HG03469 (cell line): ENCODE measurements around the gene INPPL1.
"Not testable (repeated sequence)": the region's sequence is repeated elsewhere in the genome, so short reads cannot be mapped to it uniquely, and the experiment has no call there.

Experiments used
- ATAC-seq: cut with Tn5 transposase; IDR thresholded peaks from one replicate; pipeline ENCODE4 v1.9.1; 2021; ENCODE audit warnings: mild to moderate bottlenecking, moderate library complexity, moderate number of reproducible peaks; ENCODE audit not compliant: unreplicated experiment

INPPL1 gene, protein sequence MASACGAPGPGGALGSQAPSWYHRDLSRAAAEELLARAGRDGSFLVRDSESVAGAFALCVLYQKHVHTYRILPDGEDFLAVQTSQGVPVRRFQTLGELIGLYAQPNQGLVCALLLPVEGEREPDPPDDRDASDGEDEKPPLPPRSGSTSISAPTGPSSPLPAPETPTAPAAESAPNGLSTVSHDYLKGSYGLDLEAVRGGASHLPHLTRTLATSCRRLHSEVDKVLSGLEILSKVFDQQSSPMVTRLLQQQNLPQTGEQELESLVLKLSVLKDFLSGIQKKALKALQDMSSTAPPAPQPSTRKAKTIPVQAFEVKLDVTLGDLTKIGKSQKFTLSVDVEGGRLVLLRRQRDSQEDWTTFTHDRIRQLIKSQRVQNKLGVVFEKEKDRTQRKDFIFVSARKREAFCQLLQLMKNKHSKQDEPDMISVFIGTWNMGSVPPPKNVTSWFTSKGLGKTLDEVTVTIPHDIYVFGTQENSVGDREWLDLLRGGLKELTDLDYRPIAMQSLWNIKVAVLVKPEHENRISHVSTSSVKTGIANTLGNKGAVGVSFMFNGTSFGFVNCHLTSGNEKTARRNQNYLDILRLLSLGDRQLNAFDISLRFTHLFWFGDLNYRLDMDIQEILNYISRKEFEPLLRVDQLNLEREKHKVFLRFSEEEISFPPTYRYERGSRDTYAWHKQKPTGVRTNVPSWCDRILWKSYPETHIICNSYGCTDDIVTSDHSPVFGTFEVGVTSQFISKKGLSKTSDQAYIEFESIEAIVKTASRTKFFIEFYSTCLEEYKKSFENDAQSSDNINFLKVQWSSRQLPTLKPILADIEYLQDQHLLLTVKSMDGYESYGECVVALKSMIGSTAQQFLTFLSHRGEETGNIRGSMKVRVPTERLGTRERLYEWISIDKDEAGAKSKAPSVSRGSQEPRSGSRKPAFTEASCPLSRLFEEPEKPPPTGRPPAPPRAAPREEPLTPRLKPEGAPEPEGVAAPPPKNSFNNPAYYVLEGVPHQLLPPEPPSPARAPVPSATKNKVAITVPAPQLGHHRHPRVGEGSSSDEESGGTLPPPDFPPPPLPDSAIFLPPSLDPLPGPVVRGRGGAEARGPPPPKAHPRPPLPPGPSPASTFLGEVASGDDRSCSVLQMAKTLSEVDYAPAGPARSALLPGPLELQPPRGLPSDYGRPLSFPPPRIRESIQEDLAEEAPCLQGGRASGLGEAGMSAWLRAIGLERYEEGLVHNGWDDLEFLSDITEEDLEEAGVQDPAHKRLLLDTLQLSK

GRCh38 chr11:72224564-72225410 is at the start of gene INPPL1:
Gene INPPL1, plus strand, starts transcription at chr11:72224767. Its CDS starts 218 bp downstream, at chr11:72224985.
- no peak for ATAC-seq

DNA sequence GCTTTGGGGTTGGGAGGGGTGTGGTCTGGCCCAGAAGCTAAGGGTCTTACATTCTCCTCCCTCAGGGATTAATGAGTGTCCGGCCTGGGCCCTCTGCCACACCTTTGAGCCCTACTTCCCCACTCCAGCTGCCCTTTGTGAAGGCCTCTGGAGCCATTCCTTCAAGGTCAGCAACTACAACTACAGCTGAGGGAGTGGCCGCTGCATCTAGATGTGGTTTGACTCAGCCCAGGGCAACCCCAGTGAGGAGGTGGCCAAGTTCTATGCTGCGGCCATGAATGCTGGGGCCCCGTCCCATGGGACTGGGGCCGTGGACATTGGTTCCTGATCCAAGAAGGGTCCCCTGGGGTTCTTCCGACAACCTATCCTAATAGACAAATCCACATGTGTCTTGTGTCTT is 46.9 kb upstream of the INPPL1 start:
- no peak for ATAC-seq

GRCh38 chr11:72179049-72179803 is 45.3 kb upstream of the INPPL1 start:
- ATAC-seq = no peak

GRCh38 chr11:72179804-72180396 is 44.7 kb upstream of the INPPL1 start:
- ATAC-seq = no peak

GRCh38 chr11:72180892-72181552 is 43.5 kb upstream of the INPPL1 start:
- ATAC-seq = not testable (repeated sequence)

DNA sequence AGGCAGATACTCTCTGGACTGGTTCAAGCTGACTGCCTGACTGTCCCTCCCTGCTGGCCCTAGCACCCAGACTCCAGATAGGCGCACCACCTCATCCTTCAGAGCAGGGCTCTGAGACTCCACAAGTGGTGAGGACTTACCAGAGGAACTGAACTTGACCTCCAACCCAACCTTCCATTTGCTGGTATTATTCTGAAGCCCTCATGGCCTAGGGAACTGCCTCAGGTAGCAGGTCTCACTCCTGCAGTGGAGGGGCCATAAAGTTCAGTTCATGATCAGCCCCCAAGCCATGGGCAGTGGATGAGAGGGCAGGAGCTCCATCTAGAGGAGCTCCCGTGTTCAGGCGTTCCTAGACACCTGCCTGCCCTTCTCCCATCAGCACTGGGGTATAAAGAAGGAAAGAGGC is 43.0 kb upstream of the INPPL1 start:
- not testable (repeated sequence) for ATAC-seq

GRCh38 chr11:72188267-72188666 is 36.3 kb upstream of the INPPL1 start:
- ATAC-seq = no peak

- no peak for ATAC-seq
Observed at GRCh38 chr11:72189455-72190250, 34.9 kb upstream of the INPPL1 start.

DNA sequence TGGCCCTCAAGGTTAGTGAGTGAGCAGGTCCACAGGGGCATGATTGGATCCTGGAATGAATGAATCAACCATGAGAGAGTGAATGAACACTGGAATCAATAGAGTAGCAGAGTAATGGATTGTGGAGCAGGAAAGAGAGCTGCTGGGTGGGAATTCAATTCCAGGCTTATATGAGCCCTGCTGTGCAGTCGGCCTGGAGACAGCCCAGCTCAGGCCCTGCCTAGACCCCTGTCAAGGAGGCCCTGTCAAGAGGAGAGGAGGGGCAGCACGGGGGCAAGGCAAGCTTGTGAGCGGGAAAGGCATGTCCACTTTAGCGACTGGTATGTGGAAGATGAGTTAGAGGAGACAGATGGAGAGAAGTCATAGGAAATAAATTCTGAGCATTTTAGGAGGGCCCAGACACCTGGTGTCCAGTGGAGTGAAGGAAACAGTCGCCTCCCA is 33.9 kb upstream of the INPPL1 start:
- no peak for ATAC-seq

DNA sequence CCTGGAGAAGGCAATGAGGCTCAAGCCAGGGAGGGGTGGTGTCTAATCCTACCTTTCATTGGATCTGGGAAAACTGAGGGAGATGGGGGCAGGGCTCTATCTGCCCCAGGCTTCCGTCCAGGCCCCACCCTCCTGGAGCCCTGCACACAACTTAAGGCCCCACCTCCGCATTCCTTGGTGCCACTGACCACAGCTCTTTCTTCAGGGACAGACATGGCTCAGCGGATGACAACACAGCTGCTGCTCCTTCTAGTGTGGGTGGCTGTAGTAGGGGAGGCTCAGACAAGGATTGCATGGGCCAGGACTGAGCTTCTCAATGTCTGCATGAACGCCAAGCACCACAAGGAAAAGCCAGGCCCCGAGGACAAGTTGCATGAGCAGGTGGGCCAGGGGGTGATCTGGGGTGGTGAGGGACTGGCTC is 32.6 kb upstream of the INPPL1 start, which contains the start of gene FOLR1:
TSS of gene FOLR1 (plus strand) at position 180 of the 421 bp plus-strand sequence. CDS start at position 214, 34 bp downstream.
- no peak for ATAC-seq

DNA sequence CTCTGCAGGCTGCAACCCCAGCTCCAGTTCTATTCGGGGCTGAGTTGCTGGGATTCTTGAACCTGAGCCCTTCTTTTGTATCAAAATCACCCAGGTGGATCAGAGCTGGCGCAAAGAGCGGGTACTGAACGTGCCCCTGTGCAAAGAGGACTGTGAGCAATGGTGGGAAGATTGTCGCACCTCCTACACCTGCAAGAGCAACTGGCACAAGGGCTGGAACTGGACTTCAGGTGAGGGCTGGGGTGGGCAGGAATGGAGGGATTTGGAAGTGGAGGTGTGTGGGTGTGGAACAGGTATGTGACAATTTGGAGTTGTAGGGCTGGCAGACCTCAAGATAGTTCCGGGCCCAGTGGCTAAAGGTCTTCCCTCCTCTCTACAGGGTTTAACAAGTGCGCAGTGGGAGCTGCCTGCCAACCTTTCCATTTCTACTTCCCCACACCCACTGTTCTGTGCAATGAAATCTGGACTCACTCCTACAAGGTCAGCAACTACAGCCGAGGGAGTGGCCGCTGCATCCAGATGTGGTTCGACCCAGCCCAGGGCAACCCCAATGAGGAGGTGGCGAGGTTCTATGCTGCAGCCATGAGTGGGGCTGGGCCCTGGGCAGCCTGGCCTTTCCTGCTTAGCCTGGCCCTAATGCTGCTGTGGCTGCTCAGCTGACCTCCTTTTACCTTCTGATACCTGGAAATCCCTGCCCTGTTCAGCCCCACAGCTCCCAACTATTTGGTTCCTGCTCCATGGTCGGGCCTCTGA is 28.9 kb upstream of the INPPL1 start:
- ATAC-seq = no peak

DNA sequence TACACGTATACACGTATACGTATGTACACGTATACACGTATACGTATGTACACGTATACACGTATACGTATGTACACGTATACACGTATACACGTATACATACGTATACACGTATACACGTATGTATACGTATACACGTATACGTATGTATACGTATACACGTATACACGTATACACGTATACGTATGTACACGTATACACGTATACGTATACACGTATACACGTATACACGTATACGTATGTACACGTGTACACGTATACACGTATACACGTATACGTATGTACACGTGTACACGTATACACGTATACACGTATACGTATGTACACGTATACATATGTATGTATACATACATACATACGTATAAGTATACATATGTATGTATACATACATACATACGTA is 23.1 kb upstream of the INPPL1 start:
- not testable (repeated sequence) for ATAC-seq

- no peak for ATAC-seq
Observed at GRCh38 chr11:72202571-72202970, 22.0 kb upstream of the INPPL1 start.

GRCh38 chr11:72203163-72203562 is 21.4 kb upstream of the INPPL1 start:
- ATAC-seq = no peak

GRCh38 chr11:72204886-72205285 is 19.7 kb upstream of the INPPL1 start:
- ATAC-seq = no peak

DNA sequence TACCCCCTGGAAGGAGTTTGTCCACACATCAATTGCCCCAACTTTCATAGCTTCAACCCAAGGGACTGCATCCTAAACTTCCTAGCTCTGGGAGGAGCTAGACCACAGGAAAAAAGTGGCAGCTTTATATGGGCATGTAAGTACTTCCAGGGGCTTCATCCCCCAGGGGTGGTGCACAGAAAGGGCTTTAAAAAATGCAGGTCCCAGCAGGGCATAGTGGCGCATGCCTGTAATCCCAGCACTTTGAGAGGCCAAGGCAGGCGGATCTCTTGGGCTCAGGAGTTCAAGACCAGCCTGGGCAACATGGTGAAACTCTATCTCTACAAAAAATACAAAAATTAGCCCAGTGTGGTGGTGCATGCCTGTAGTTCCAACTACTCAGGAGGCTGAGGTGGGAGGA is 17.8 kb upstream of the INPPL1 start:
- ATAC-seq = not testable (repeated sequence)

- ATAC-seq = no peak
Observed at GRCh38 chr11:72208281-72208680, 16.3 kb upstream of the INPPL1 start.
